Pulmonary artery endothelial cell (primary cell): ENCODE measurements around the gene PODN. TPM values are rescaled to one million over a fixed set of nuclear protein-coding genes. Genes with fewer than 3 reads are reported as not detected.

Experiments used
- DNase-seq: peaks from one replicate; pipeline ENCODE4 v3.0.0-alpha.2; 2011; ENCODE audit warnings: low read depth, low spot score
- total RNA-seq: library from RNA; depleted of rRNA; stranded (reverse); fragments of >200 nt; gene quantifications from 2 replicates; pipeline ENCODE4 v1.2.3, GENCODE V29; 2014

Gene PODN
- total RNA-seq, 1 donor from 2014 or later = 0.26 TPM

GRCh38 chr1:53131590-53131938 lies 69.6 kb downstream of the PODN start:
- no peak for DNase-seq

GRCh38 chr1:53132176-53132575 lies 70.2 kb downstream of the PODN start:
- no peak for DNase-seq

DNA sequence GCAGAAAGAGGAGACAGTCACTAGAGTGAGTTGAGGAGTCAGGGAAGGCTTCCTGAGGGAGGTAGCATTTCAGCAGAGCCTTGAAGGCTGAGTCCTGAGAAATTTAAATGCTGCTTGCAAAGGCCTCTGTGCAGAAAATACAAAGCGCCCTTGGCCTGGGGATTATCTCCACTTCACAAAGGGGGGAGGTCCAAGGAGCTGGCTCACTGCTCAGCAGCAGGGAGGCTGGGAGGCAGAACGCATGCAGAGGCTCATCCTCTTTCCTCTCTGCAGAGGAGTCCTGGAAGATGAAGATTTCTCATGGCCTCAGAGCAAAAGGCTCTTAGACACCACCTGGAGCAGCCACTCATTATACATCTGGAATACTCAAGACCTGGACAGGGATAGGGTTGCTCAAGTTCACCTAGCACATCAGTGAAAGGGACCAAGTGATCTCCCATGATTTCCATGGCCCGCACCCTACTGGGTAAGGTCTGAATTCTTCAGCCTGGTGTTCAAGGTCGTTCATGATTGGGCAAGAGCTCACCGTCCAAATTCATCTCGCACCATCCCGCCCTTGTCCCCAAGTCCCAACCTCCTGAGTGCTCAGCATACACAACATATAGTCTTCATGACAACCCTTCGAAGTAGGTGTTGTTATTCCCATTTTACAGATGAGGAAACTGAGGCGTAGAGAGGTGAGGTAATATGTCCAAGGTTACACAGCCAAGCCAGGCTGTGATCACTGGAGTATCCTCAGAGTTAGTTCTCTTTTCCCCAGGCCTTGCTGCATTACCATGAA lies 71.4 kb downstream of the PODN start:
- DNase-seq = no peak

DNA sequence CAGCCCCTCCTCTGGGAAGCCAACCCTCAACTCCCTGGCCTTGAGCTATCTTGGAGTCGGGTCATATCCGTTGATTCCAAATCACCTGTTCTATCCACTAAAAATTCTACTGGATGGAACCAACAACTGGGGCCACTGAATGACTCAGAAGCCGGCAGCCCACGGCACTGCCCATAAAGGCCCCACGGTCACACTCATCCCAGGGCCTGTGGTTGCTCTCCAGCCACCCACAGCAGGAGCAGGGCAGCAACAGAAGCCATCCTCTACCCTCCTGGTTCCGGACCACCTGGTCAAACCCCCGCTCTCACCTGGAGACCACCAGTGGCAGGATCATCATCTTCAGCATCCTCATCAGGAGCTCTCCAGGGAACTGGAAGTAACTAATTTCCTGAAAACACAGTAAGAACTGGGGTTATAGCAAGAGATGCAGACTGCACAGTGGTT lies 72.1 kb downstream of the PODN start:
- DNase-seq = no peak

Other genes with a start within 250 kb of the PODN start
- 0.92 and 1.1 TPM in 2 replicates for gene ZYG11A, start 219.5 kb upstream of the PODN start, total RNA-seq
- 11.2 and 19.4 TPM in 2 replicates for gene ECHDC2, start 140.5 kb upstream of the PODN start, total RNA-seq
- 130 and 137 TPM in 2 replicates for gene SCP2, start 134.9 kb upstream of the PODN start, total RNA-seq
- not detected in 2 replicates for gene SLC1A7, start 80.4 kb downstream of the PODN start, total RNA-seq
- 10.4 and 10.9 TPM in 2 replicates for gene CPT2, start 134.6 kb downstream of the PODN start, total RNA-seq
- gene CZIB, start 158.4 kb downstream of the PODN start, total RNA-seq = 47.3 and 47.8 TPM in 2 replicates
- 56.3 and 78.5 TPM in 2 replicates for gene MAGOH, start 176.3 kb downstream of the PODN start, total RNA-seq